Measurements from ENCODE around the gene WRAP73. TPM values are rescaled to one million over a fixed set of nuclear protein-coding genes. Genes with fewer than 3 reads are reported as not detected.

Gene WRAP73
- total RNA-seq, 5 donors from 2014 or later (not counting 1 experiment from before 2014, with no cell fraction given), result 33.7 to 44.9 (median 39.8) TPM

DNA sequence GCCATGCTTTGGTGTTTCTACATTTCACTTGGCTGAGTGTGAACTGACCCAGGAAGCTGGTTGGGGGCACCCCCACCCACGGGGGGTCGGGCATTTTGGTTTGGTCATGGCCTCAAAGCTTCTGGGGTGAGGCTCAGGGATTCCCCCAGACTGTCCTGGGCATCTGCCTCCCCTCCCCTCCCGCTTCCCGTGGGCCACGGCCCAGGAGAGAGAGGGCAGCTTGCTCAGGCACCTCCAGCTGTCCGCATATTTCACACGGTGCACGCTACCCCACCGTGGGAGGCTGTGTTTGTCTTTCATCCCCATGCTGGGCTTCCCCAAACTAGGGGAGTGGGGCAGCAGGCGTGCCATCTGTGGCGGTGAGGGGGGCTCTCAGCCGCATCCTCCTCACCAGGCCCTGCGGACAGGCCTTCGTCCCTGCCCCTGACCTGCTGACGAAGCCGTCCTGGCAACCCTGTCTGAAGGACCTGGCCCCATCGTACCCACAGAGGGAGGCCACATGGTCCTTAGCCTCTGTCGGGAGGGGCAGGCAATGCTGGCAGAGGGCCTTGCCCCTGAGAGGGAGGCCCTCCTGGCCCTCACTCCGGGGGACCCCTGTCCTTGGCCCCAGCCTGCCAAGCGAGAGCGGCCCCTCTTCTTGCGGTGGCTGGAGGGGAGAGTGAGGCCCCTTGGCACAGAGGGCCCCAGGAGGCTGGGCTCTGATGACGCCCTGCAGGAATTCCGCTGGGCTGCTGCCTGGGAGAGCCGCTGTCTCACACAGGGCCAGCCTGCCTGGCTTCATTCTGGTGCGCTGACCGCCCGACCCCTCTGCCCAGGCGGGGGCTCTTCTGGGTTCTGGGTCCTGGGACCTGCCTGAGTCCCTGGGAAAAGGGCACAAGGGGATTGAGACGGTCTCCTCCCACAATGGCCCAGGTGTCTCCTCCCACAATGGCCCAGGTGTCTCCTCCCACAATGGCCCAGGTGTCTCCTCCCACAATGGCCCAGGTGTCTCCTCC, 24.5 kb upstream of the WRAP73 start:
- Histone ChIP-seq H3K4me3 (ENCODE audit: control insufficient read depth in 1 of 2, extremely low read depth in 1 of 2, low read length in 1 of 2) (no peak overlapping the region), H3K4me1 (ENCODE audit: control insufficient read depth in 1 of 2, extremely low read depth in 1 of 2, insufficient read depth in 2 of 2, low read length in 2 of 2) (peaks cover 0 to 30% of the 10 kb centered on the region in 2 experiments), H3K27me3 (replicated peaks in 1 of 2; ENCODE audit: control insufficient read depth in 2 of 2, extremely low read depth in 1 of 2, insufficient read depth in 2 of 2, low read length in 1 of 2) (peaks cover 0 to 50% of the 10 kb centered on the region in 2 experiments), H3K9me3 (no peaks in the 10 kb centered on the region), H3K27ac (ENCODE audit: low read length) (no peak overlapping the region), H3K36me3 (ENCODE audit: control insufficient read depth in 2 of 2, extremely low read depth in 1 of 2, insufficient read depth in 1 of 2, low read length in 1 of 2) (no peaks in the 10 kb centered on the region)
- peaks cover 4 to 27% (median 10%) of the 10 kb centered on the region in 3 donors for H3K4me1 Mint-ChIP-seq
- WGBS (ENCODE audit: insufficient coverage), result 77% methylated on average over 20 of the region's 30 CpGs
- no peaks in the 10 kb centered on the region for H3K9me3 Mint-ChIP-seq
- H3K27ac Mint-ChIP-seq, result no peak overlapping the region
- no peak overlapping the region for H3K4me3 Mint-ChIP-seq
- H3K27me3 Mint-ChIP-seq, result peaks cover 4 to 9% of the 10 kb centered on the region in 2 donors
- POLR2A ChIA-PET, result no interaction called here
- ATAC-seq (replicated peaks in 1 of 4), result no peak
- H3K36me3 Mint-ChIP-seq, result no peaks in the 10 kb centered on the region
- DNase-seq, result no peak
- CTCF ChIA-PET, result no interaction called here

DNA sequence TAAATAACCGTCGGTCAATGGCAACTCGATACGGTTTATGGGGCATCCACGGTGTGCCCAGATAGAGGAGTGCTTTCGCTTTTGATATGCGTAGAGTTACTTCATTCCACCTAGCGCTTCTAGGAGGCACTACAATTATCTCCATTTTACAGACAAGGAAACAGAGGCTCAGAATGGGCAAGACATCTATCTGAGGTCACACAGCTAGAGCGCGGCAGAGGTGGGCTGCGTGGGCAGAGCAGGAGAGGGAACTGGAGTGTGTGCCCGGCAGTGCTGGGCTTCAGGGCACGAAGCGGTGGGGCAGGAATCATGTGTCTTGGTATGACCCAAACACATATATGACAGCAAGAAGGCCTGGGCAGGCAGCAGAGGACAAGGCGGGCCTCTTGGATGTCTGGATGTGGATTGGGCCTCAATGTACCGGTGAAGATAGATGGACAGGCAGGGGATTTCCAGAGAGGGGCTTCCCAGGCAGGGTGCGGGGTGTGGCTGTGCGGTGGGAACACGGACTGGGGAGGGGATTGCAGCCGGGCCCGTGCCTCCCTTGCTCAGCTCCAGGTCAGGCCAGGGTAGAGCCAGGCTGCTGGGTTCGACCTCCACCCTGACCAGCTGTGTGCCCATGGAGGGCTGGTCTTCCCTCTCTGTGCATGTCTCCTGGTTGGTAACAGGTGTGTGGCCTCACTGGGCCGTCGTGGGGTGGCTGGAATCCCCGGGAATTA, 23.6 kb upstream of the WRAP73 start:
- Histone ChIP-seq H3K9me3 (no peaks in the 10 kb centered on the region), H3K36me3 (ENCODE audit: control insufficient read depth in 2 of 2, extremely low read depth in 1 of 2, insufficient read depth in 1 of 2, low read length in 1 of 2) (no peaks in the 10 kb centered on the region), H3K4me1 (ENCODE audit: control insufficient read depth in 1 of 2, extremely low read depth in 1 of 2, insufficient read depth in 2 of 2, low read length in 2 of 2) (peaks cover 0 to 22% of the 10 kb centered on the region in 2 experiments), H3K27me3 (replicated peaks in 1 of 2; ENCODE audit: control insufficient read depth in 2 of 2, extremely low read depth in 1 of 2, insufficient read depth in 2 of 2, low read length in 1 of 2) (peaks cover 0 to 53% of the 10 kb centered on the region in 2 experiments), H3K27ac (ENCODE audit: low read length) (no peak overlapping the region), H3K4me3 (ENCODE audit: control insufficient read depth in 1 of 2, extremely low read depth in 1 of 2, low read length in 1 of 2) (no peak overlapping the region)
- Mint-ChIP-seq H3K9me3 (no peaks in the 10 kb centered on the region), H3K4me1 (peaks cover 4 to 20% (median 6%) of the 10 kb centered on the region in 3 donors), H3K36me3 (no peaks in the 10 kb centered on the region), H3K4me3 (no peak overlapping the region), H3K27ac (peak overlapping the region in 1 of 2 donors; percentile 6), H3K27me3 (peaks cover 4 to 9% of the 10 kb centered on the region in 2 donors)
- ATAC-seq (replicated peaks in 1 of 4) (no peak), DNase-seq (peak in 1 of 35 experiments; percentile 17)
- 56% methylated on average over 15 of the region's 25 CpGs for WGBS (ENCODE audit: insufficient coverage)
- ChIA-PET POLR2A (no interaction called here), CTCF (no interaction called here)

DNA sequence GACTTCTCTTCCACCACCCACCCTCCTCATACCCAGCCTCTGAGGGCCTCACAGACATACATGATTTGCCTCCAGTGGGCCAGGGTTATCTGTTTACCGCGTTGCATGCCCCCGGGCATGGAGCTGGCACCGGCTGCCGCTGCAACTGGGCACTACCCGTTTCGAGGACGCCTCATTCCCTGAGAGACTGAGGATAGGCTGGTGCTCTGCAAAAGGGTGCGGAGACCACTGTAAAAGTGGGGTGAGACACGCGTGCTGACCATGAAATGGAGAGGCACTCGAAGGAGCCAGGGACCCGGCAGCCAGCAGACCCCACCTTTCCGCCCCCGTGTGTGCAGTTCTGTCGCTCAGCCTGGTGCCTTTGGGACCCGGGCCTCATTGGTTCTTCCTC, 23.1 kb upstream of the WRAP73 start:
- CTCF ChIA-PET, result no interaction called here

DNA sequence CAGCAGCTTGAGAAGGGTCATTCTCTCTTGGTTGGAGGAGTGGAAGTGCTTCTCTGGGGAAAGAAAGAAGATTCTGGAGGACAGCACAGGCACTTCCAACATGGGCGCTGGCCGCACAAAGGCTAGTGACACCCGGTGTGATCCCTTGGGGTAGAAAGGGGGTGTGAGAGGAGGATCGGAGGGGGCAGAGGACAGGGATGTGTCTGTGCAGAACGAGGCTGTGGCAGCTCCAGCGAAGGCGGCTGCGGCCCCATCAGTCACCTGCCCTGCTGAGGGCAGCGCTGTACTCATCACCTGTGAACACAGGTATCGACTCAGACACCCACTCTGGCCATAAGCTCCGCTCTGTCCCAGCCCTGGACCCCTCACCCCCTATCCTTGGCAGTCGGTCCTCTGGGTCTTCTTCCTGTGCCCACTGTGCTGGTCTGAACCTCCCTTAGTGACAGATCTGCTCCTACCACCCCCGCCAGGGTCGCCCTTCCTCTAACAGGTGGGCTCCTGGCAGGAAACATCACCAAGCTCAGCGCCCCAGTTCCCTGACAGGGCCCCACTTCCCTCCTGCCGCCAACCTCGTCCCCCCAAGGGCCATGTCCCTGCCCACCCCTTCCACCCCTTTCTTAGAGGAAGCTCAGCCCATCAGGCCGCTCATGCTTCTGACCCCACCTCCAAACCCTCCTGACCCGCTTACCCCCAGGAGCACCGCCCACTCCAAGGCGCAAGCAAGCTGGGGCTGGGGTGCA, 22.5 kb upstream of the WRAP73 start:
- DNase-seq (no peak), ATAC-seq (replicated peaks in 1 of 4) (no peak)
- H3K4me1 ChIP-seq (ENCODE audit: control insufficient read depth in 1 of 2, extremely low read depth in 1 of 2, insufficient read depth in 2 of 2, low read length in 2 of 2), result peaks cover 0 to 20% of the 10 kb centered on the region in 2 experiments
- H3K4me3 ChIP-seq (ENCODE audit: control insufficient read depth in 1 of 2, extremely low read depth in 1 of 2, low read length in 1 of 2), result no peak overlapping the region
- Mint-ChIP-seq H3K27ac (no peak overlapping the region), H3K4me1 (peaks cover 0 to 11% (median 6%) of the 10 kb centered on the region in 3 donors), H3K9me3 (no peaks in the 10 kb centered on the region), H3K36me3 (no peaks in the 10 kb centered on the region), H3K4me3 (no peak overlapping the region), H3K27me3 (peaks cover 4 to 12% of the 10 kb centered on the region in 2 donors)
- H3K36me3 ChIP-seq (ENCODE audit: control insufficient read depth in 2 of 2, extremely low read depth in 1 of 2, insufficient read depth in 1 of 2, low read length in 1 of 2), result no peaks in the 10 kb centered on the region
- WGBS (ENCODE audit: insufficient coverage), result 75% methylated on average over 19 of the region's 21 CpGs
- CTCF ChIA-PET, result no interaction called here
- H3K27me3 ChIP-seq (replicated peaks in 1 of 2; ENCODE audit: control insufficient read depth in 2 of 2, extremely low read depth in 1 of 2, insufficient read depth in 2 of 2, low read length in 1 of 2), result peaks cover 0 to 56% of the 10 kb centered on the region in 2 experiments
- POLR2A ChIA-PET, result no interaction called here
- no peaks in the 10 kb centered on the region for H3K9me3 ChIP-seq
- H3K27ac ChIP-seq (ENCODE audit: low read length), result no peak overlapping the region

More for the DNA sequence above, 23.1 kb upstream of the WRAP73 start:
- Mint-ChIP-seq H3K27me3 (peaks cover 4 to 11% of the 10 kb centered on the region in 2 donors), H3K36me3 (no peaks in the 10 kb centered on the region), H3K4me3 (no peak overlapping the region), H3K27ac (no peak overlapping the region), H3K4me1 (peaks cover 4 to 17% (median 6%) of the 10 kb centered on the region in 3 donors), H3K9me3 (no peaks in the 10 kb centered on the region)
- ATAC-seq (replicated peaks in 1 of 4) (no peak), DNase-seq (no peak)
- POLR2A ChIA-PET, result no interaction called here
- no peak overlapping the region for H3K27ac ChIP-seq (ENCODE audit: low read length)
- peaks cover 0 to 53% of the 10 kb centered on the region in 2 experiments for H3K27me3 ChIP-seq (replicated peaks in 1 of 2; ENCODE audit: control insufficient read depth in 2 of 2, extremely low read depth in 1 of 2, insufficient read depth in 2 of 2, low read length in 1 of 2)
- H3K4me1 ChIP-seq (ENCODE audit: control insufficient read depth in 1 of 2, extremely low read depth in 1 of 2, insufficient read depth in 2 of 2, low read length in 2 of 2), result peaks cover 0 to 22% of the 10 kb centered on the region in 2 experiments
- no peak overlapping the region for H3K4me3 ChIP-seq (ENCODE audit: control insufficient read depth in 1 of 2, extremely low read depth in 1 of 2, low read length in 1 of 2)
- H3K36me3 ChIP-seq (ENCODE audit: control insufficient read depth in 2 of 2, extremely low read depth in 1 of 2, insufficient read depth in 1 of 2, low read length in 1 of 2), result no peaks in the 10 kb centered on the region
- no peaks in the 10 kb centered on the region for H3K9me3 ChIP-seq
- WGBS (ENCODE audit: insufficient coverage), result 94% methylated on average over 15 of the region's 17 CpGs

DNA sequence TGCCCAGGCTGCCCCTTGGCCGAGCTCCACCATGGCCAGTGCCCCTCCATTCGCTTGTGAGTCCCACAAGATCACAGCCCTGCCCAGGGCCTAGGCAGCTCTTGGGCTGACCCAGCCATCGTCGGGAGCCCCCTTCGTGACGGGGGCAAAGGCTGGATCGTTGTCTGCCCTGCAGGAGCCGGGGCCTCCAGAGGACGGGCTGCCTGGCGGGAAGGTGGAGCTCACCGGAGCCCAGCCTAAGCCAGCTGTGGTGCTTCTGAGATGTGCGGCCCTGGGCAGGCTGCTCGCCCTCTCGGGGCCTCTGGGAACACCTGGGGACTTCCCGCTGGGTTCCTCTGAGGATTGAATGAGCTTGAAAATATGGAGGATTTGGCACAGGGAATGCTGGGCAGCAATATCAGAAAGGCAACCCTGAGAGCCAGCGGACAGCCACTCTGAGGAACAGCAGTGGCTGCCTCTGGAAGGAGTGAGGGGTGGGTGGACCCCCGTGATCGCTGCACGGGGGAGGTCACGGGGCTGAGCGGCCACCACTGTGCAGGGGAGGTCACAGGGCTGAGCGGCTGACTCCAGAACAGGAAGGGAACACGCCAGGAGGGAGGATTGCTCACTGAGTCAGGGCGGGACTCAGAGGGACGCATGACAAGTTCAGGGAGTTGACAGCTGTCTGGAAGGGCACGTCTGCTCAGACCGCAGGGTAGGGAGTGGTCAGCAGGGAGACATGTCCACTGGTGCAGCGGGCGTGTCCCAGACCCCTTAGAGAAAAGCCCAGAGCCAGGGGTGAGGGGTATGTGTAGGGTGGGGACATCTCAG, 21.7 kb upstream of the WRAP73 start:
- peaks cover 0 to 12% of the 10 kb centered on the region in 2 experiments for H3K4me1 ChIP-seq (ENCODE audit: control insufficient read depth in 1 of 2, extremely low read depth in 1 of 2, insufficient read depth in 2 of 2, low read length in 2 of 2)
- Mint-ChIP-seq H3K9me3 (no peaks in the 10 kb centered on the region), H3K27ac (no peak overlapping the region), H3K36me3 (no peaks in the 10 kb centered on the region), H3K27me3 (peaks cover 7 to 15% of the 10 kb centered on the region in 2 donors), H3K4me3 (no peak overlapping the region), H3K4me1 (peaks cover 0 to 10% (median 6%) of the 10 kb centered on the region in 3 donors)
- POLR2A ChIA-PET, result interaction anchor here in 1 of 2 donors (0.6 kb wide), 1 partner anchor 56 kb away, joined by 4 read pairs; no protein-coding TSS in a partner anchor
- CTCF ChIA-PET, result no interaction called here
- no peak for ATAC-seq (replicated peaks in 1 of 4)
- H3K27me3 ChIP-seq (replicated peaks in 1 of 2; ENCODE audit: control insufficient read depth in 2 of 2, extremely low read depth in 1 of 2, insufficient read depth in 2 of 2, low read length in 1 of 2), result peaks cover 0 to 60% of the 10 kb centered on the region in 2 experiments
- 81% methylated on average over 28 of the region's 29 CpGs for WGBS (ENCODE audit: insufficient coverage)
- no peak for DNase-seq
- H3K36me3 ChIP-seq (ENCODE audit: control insufficient read depth in 2 of 2, extremely low read depth in 1 of 2, insufficient read depth in 1 of 2, low read length in 1 of 2), result no peaks in the 10 kb centered on the region
- H3K27ac ChIP-seq (ENCODE audit: low read length), result no peak overlapping the region
- no peaks in the 10 kb centered on the region for H3K9me3 ChIP-seq
- H3K4me3 ChIP-seq (ENCODE audit: control insufficient read depth in 1 of 2, extremely low read depth in 1 of 2, low read length in 1 of 2), result no peak overlapping the region
